Calu3 (cell line): Measurements from ENCODE around the gene STX18. TPM values are rescaled to one million over a fixed set of nuclear protein-coding genes. Genes with fewer than 3 reads are reported as not detected.

Experiments
- BruUV-seq: library from RNA; stranded (reverse); fragments of 400-500 nt; replicated peaks from 2 replicates; lab custom pipeline; 2021; lab: Mats Ljungman, UMichigan
- CTCF ChIA-PET: fragments of 300-600 bp; sonication (Branson Sonifier 250); formaldehyde crosslinking; loops from one replicate; lab custom pipeline; 2022; ENCODE audit warnings: antibody characterized with exemption; lab: Charles Lee
- DNase-seq: peaks from one replicate; pipeline ENCODE4 v3.0.0; 2022
- H3K27ac Mint-ChIP-seq: one replicate; pipeline ENCODE4 v1.8.0; 2022; ENCODE audit warnings: mixed read lengths; ENCODE audit not compliant: unreplicated experiment
- H3K27me3 Mint-ChIP-seq: one replicate; pipeline ENCODE4 v1.8.0; 2022; ENCODE audit warnings: mixed read lengths; ENCODE audit not compliant: unreplicated experiment
- H3K36me3 Mint-ChIP-seq: one replicate; pipeline ENCODE4 v1.8.0; 2022; ENCODE audit warnings: mild to moderate bottlenecking, moderate library complexity, mixed read lengths; ENCODE audit not compliant: insufficient read depth, unreplicated experiment
- H3K4me1 Mint-ChIP-seq: one replicate; pipeline ENCODE4 v1.8.0; 2022; ENCODE audit warnings: mild to moderate bottlenecking, low read depth, mixed read lengths; ENCODE audit not compliant: unreplicated experiment
- H3K4me3 Mint-ChIP-seq: one replicate; pipeline ENCODE4 v1.8.0; 2022; ENCODE audit warnings: mild to moderate bottlenecking, low read depth, moderate library complexity, mixed read lengths; ENCODE audit not compliant: unreplicated experiment
- H3K9me3 Mint-ChIP-seq: one replicate; pipeline ENCODE4 v1.8.0; 2022; ENCODE audit warnings: low read depth, mixed read lengths; ENCODE audit not compliant: unreplicated experiment
- intact Hi-C: fragments of 100-400 bp; cut with micrococcal nuclease; formaldehyde crosslinking; loops from one replicate; pipeline ENCODE4 v1.10.0; 2022; ENCODE audit not compliant: unreplicated experiment
- total RNA-seq: library from RNA; stranded (reverse); gene quantifications from 2 replicates; pipeline ENCODE4 v1.2.3, GENCODE V29; 2022
- TF ChIP-seq, protein P1 (sequence below): fragments of 200-600 bp; IDR thresholded peaks from one replicate; pipeline ENCODE4 v1.8.0; 2022; ENCODE audit warnings: antibody characterized with exemption; ENCODE audit not compliant: unreplicated experiment

STX18 gene
- total RNA-seq, 1 experiment from 2014 or later: 27.3 TPM

DNA sequence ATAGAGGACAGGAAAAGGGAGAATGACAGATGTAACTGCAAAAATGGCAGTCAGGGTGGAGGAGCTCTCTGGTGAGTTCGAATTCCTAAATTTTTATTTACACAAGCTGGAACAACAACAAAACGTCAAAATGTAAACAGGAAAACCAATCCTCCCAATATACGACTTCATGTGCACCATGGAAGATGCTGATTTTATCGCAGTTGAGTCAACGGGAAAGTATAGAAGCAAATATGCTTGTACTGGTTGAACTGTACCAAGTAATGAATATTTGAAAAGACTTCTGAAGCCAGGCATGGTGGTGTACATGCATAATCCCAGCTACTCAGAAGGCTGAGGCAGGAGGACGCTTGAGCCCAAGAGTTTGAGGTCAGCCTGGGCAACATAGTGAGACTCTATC, 15.4 kb downstream of the STX18 start:
- intact Hi-C loops: no loop called here
- Mint-ChIP-seq H3K27me3 (no peaks in the 10 kb centered on the region), H3K4me1 (peaks cover 19% of the 10 kb centered on the region), H3K27ac (no peak overlapping the region), H3K9me3 (no peaks in the 10 kb centered on the region), H3K4me3 (no peak overlapping the region), H3K36me3 (no peaks in the 10 kb centered on the region)
- DNase-seq: no peak
- TF ChIP-seq, protein P1, sequence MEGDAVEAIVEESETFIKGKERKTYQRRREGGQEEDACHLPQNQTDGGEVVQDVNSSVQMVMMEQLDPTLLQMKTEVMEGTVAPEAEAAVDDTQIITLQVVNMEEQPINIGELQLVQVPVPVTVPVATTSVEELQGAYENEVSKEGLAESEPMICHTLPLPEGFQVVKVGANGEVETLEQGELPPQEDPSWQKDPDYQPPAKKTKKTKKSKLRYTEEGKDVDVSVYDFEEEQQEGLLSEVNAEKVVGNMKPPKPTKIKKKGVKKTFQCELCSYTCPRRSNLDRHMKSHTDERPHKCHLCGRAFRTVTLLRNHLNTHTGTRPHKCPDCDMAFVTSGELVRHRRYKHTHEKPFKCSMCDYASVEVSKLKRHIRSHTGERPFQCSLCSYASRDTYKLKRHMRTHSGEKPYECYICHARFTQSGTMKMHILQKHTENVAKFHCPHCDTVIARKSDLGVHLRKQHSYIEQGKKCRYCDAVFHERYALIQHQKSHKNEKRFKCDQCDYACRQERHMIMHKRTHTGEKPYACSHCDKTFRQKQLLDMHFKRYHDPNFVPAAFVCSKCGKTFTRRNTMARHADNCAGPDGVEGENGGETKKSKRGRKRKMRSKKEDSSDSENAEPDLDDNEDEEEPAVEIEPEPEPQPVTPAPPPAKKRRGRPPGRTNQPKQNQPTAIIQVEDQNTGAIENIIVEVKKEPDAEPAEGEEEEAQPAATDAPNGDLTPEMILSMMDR: no peak
- CTCF ChIA-PET: no interaction called here
- no TSS peak for BruUV-seq

DNA sequence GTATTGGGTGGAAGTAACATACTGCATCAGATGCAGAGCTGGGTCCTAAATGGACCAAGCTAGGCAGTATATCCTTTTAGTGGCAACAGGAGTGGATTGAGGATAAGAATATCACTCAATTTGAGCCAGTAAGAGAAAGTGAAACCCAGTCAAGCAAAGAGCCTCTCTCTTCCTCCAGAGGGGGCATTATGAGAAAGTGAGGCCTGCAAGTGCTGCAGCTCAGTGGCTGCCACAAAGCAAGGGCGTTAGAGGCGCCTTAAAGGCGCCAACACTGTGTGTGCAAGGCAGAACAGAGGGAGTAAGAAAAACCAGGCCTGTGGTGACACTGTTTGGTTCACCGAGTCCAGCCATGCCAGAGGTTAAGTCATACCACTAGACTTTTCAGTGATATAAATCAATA, 17.5 kb downstream of the STX18 start:
- Mint-ChIP-seq H3K4me3 (no peak overlapping the region), H3K9me3 (no peaks in the 10 kb centered on the region), H3K27ac (no peak overlapping the region), H3K36me3 (no peaks in the 10 kb centered on the region), H3K27me3 (no peaks in the 10 kb centered on the region), H3K4me1 (peaks cover 19% of the 10 kb centered on the region)
- intact Hi-C loops: no loop called here
- TF ChIP-seq, protein P1: no peak
- BruUV-seq: no TSS peak
- no peak for DNase-seq
- CTCF ChIA-PET: interaction anchor here (0.6 kb wide), 1 partner anchor 277 kb away, joined by 4 read pairs; the partner anchor contains the start of gene TMEM128

GRCh38 chr4:4521731-4522130, 20.1 kb downstream of the STX18 start:
- TF ChIP-seq, protein P1: no peak
- Mint-ChIP-seq H3K4me1 (peaks cover 19% of the 10 kb centered on the region), H3K27me3 (no peaks in the 10 kb centered on the region), H3K4me3 (no peak overlapping the region), H3K9me3 (no peaks in the 10 kb centered on the region), H3K27ac (no peak overlapping the region), H3K36me3 (no peaks in the 10 kb centered on the region)
- intact Hi-C loops: no loop called here
- BruUV-seq: no TSS peak
- CTCF ChIA-PET: no interaction called here
- DNase-seq: no peak

GRCh38 chr4:4521136-4521535, 20.7 kb downstream of the STX18 start:
- intact Hi-C loops: no loop called here
- H3K27me3 Mint-ChIP-seq: no peaks in the 10 kb centered on the region
- no peak overlapping the region for H3K27ac Mint-ChIP-seq
- H3K4me3 Mint-ChIP-seq: no peak overlapping the region
- TF ChIP-seq, protein P1: no peak
- H3K9me3 Mint-ChIP-seq: no peaks in the 10 kb centered on the region
- H3K4me1 Mint-ChIP-seq: peaks cover 19% of the 10 kb centered on the region
- CTCF ChIA-PET: no interaction called here
- no peak for DNase-seq
- H3K36me3 Mint-ChIP-seq: no peaks in the 10 kb centered on the region
- no TSS peak for BruUV-seq
